Caco-2 (cell line): Measurements from ENCODE around the gene SLC16A4. TPM values are rescaled to one million over a fixed set of nuclear protein-coding genes. Genes with fewer than 3 reads are reported as not detected.

Experiments used
- BruUV-seq: library from RNA; stranded (reverse); fragments of 400-500 nt; replicated peaks from 2 replicates; lab custom pipeline; 2021; lab: Mats Ljungman, UMichigan
- CTCF ChIA-PET: fragments of 300-600 bp; sonication (Branson Sonifier 250); formaldehyde crosslinking; loops from one replicate; lab custom pipeline; 2022; ENCODE audit warnings: antibody characterized with exemption; lab: Charles Lee
- POLR2A ChIA-PET: fragments of 300-600 bp; sonication (Branson Sonifier 250); formaldehyde crosslinking; loops from one replicate; lab custom pipeline; 2022; ENCODE audit warnings: antibody characterized with exemption; lab: Charles Lee
- DNase-seq, 2 experiments: peaks; one replicate each; pipeline versions ENCODE4 v3.0.0 to v3.0.0-alpha.2; 2020 to 2022
- H3K27me3 ChIP-seq: replicated peaks from 2 replicates; pipeline ENCODE4 v1.6.0; 2011; ENCODE audit warnings: low read length; ENCODE audit not compliant: control insufficient read depth, insufficient read depth
- H3K36me3 ChIP-seq: 2 replicates; pipeline ENCODE4 v1.5.1; 2011; ENCODE audit warnings: low read length; ENCODE audit not compliant: control insufficient read depth, insufficient read depth
- H3K4me1 ChIP-seq: fragments of 250-450 bp; sonication (Bioruptor Pico); 2 replicates; pipeline ENCODE4 v1.5.1; 2020; ENCODE audit warnings: mild to moderate bottlenecking
- H3K4me3 ChIP-seq: 2 replicates; pipeline ENCODE4 v1.5.1; 2011; ENCODE audit warnings: low read depth, mild to moderate bottlenecking, control low read depth, low read length
- H3K9me3 ChIP-seq: fragments of 250-450 bp; sonication (Bioruptor Pico); 2 replicates; pipeline ENCODE4 v1.5.1; 2020; ENCODE audit warnings: mild to moderate bottlenecking, moderate library complexity
- H3K27ac Mint-ChIP-seq: one replicate; pipeline ENCODE4 v1.8.0; 2022; ENCODE audit warnings: mixed read lengths; ENCODE audit not compliant: unreplicated experiment
- H3K27me3 Mint-ChIP-seq: one replicate; pipeline ENCODE4 v1.8.0; 2022; ENCODE audit warnings: mixed read lengths; ENCODE audit not compliant: insufficient read depth, unreplicated experiment
- H3K36me3 Mint-ChIP-seq: one replicate; pipeline ENCODE4 v1.8.0; 2022; ENCODE audit warnings: mild to moderate bottlenecking, mixed read lengths; ENCODE audit not compliant: insufficient read depth, unreplicated experiment
- H3K4me1 Mint-ChIP-seq: one replicate; pipeline ENCODE4 v1.8.0; 2022; ENCODE audit warnings: low read depth, mixed read lengths; ENCODE audit not compliant: unreplicated experiment
- H3K4me3 Mint-ChIP-seq: one replicate; pipeline ENCODE4 v1.8.0; 2022; ENCODE audit warnings: mild to moderate bottlenecking, moderate library complexity, mixed read lengths; ENCODE audit not compliant: unreplicated experiment
- H3K9me3 Mint-ChIP-seq: one replicate; pipeline ENCODE4 v1.8.0; 2022; ENCODE audit warnings: mixed read lengths; ENCODE audit not compliant: unreplicated experiment
- CTCF ChIP-seq, 2 experiments: fragments of 200-600 bp in 1 of 2; IDR thresholded peaks; 1 replicate in 1 of 2; 2 replicates in 1 of 2; pipeline versions ENCODE4 v1.5.1 to v1.8.0; 2011 to 2022; ENCODE audit warnings: antibody characterized with exemption in 1 of 2, control low read depth in 1 of 2, inconsistent platforms in 1 of 2, low read depth in 1 of 2, low read length in 1 of 2, mild to moderate bottlenecking in 1 of 2, moderate library complexity in 1 of 2; ENCODE audit not compliant: insufficient read depth in 1 of 2, severe bottlenecking in 1 of 2, unreplicated experiment in 1 of 2
- intact Hi-C: fragments of 100-400 bp; cut with micrococcal nuclease; formaldehyde crosslinking; loops from one replicate; pipeline ENCODE4 v1.10.0; 2022; ENCODE audit not compliant: unreplicated experiment
- total RNA-seq: library from RNA; stranded (reverse); gene quantifications from 2 replicates; pipeline ENCODE4 v1.2.3, GENCODE V29; 2022

The SLC16A4 gene
- total RNA-seq, 1 experiment from 2014 or later = 9.3 TPM

- no peak overlapping the region for H3K4me3 Mint-ChIP-seq
- peaks cover 7% of the 10 kb centered on the region for H3K4me1 Mint-ChIP-seq
- DNase-seq = no peak
- Histone ChIP-seq H3K9me3 (no peaks in the 10 kb centered on the region), H3K36me3 (no peaks in the 10 kb centered on the region), H3K4me3 (no peak overlapping the region), H3K27me3 (no peaks in the 10 kb centered on the region), H3K4me1 (peaks cover 7% of the 10 kb centered on the region)
- no peaks in the 10 kb centered on the region for H3K36me3 Mint-ChIP-seq
- ChIA-PET CTCF (no interaction called here), POLR2A (no interaction called here)
- intact Hi-C loops = no loop called here
- no peaks in the 10 kb centered on the region for H3K27me3 Mint-ChIP-seq
- H3K9me3 Mint-ChIP-seq = peaks cover 9% of the 10 kb centered on the region
- no peak overlapping the region for H3K27ac Mint-ChIP-seq
- BruUV-seq = no TSS peak
- TF ChIP-seq CTCF (IDR thresholded peaks at IDR 0.05; ENCODE audit: insufficient read depth in 1 of 2, low read depth in 1 of 2, low read length in 1 of 2, severe bottlenecking in 1 of 2, unreplicated experiment in 1 of 2) = no peak
Measured at GRCh38 chr1:110321846-110322245, 69.0 kb downstream of the SLC16A4 start.

- H3K4me3 ChIP-seq = no peak overlapping the region
- CTCF ChIA-PET = no interaction called here
- Mint-ChIP-seq H3K36me3 (no peaks in the 10 kb centered on the region), H3K4me3 (no peak overlapping the region), H3K4me1 (peaks cover 7% of the 10 kb centered on the region), H3K9me3 (peaks cover 9% of the 10 kb centered on the region), H3K27ac (no peak overlapping the region), H3K27me3 (no peaks in the 10 kb centered on the region)
- no peak for TF ChIP-seq CTCF (IDR thresholded peaks at IDR 0.05; ENCODE audit: insufficient read depth in 1 of 2, low read depth in 1 of 2, low read length in 1 of 2, severe bottlenecking in 1 of 2, unreplicated experiment in 1 of 2)
- peaks cover 7% of the 10 kb centered on the region for H3K4me1 ChIP-seq
- BruUV-seq = no TSS peak
- H3K9me3 ChIP-seq = no peaks in the 10 kb centered on the region
- POLR2A ChIA-PET = no interaction called here
- H3K27me3 ChIP-seq = no peaks in the 10 kb centered on the region
- DNase-seq = no peak
- intact Hi-C loops = no loop called here
- H3K36me3 ChIP-seq = no peaks in the 10 kb centered on the region
Measured at GRCh38 chr1:110321045-110321444, 69.8 kb downstream of the SLC16A4 start.

- CTCF ChIA-PET = no interaction called here
- Histone ChIP-seq H3K36me3 (no peaks in the 10 kb centered on the region), H3K4me1 (peaks cover 7% of the 10 kb centered on the region), H3K9me3 (no peaks in the 10 kb centered on the region), H3K27me3 (no peaks in the 10 kb centered on the region), H3K4me3 (no peak overlapping the region)
- POLR2A ChIA-PET = no interaction called here
- peaks cover 7% of the 10 kb centered on the region for H3K4me1 Mint-ChIP-seq
- no peak overlapping the region for H3K4me3 Mint-ChIP-seq
- no peak for DNase-seq
- no peak for TF ChIP-seq CTCF (IDR thresholded peaks at IDR 0.05; ENCODE audit: insufficient read depth in 1 of 2, low read depth in 1 of 2, low read length in 1 of 2, severe bottlenecking in 1 of 2, unreplicated experiment in 1 of 2)
- H3K9me3 Mint-ChIP-seq = peaks cover 9% of the 10 kb centered on the region
- no peaks in the 10 kb centered on the region for H3K27me3 Mint-ChIP-seq
- intact Hi-C loops = no loop called here
- H3K27ac Mint-ChIP-seq = no peak overlapping the region
- no peaks in the 10 kb centered on the region for H3K36me3 Mint-ChIP-seq
- BruUV-seq = no TSS peak
Measured at GRCh38 chr1:110320168-110320518, 70.7 kb downstream of the SLC16A4 start.
